ENCODE data around the gene EPHB1. TPM values are rescaled to one million over a fixed set of nuclear protein-coding genes. Genes with fewer than 3 reads are reported as not detected.

The EPHB1 gene
- polyA plus RNA-seq, 1 of the 3 experiments (the other 2 are of a cell fraction): 1.2 TPM

DNA sequence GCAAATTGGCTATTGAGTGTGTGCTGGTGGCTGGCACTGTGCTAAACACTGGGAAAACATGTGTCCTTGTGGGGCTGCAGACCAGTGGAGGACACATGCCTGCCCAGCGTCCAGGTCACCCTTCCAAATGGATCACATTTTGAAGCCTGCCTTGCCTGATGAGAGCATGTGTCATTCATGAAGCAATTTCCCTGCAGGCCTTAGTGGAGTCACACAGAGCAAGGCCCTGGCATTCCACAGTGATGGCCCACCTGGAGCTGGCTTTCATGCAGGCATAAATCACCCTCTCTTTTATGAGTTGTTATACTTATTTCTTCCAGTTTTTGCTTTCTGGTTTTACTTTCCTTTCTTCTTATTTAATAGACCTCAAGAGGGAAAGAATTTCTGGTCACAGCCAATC lies 219.5 kb downstream of the EPHB1 start:
- Histone ChIP-seq H3K27ac (ENCODE audit: low read depth in 2 of 2, low read length in 1 of 2) (no peak overlapping the region), H3K36me3 (replicated peaks in 1 of 2; ENCODE audit: control insufficient read depth in 1 of 2, insufficient read depth in 2 of 2, low read length in 1 of 2) (no peaks in the 10 kb centered on the region), H4K20me1 (ENCODE audit: insufficient read depth) (no peaks in the 10 kb centered on the region), H3K9ac (no peak overlapping the region), H3K9me2 (no peaks in the 10 kb centered on the region), H3K79me2 (ENCODE audit: insufficient read depth) (no peaks in the 10 kb centered on the region), H2AFZ (ENCODE audit: low read depth) (no peak overlapping the region), H3K4me3 (ENCODE audit: low read depth in 2 of 2, low read length in 1 of 2) (no peak overlapping the region), H3K4me2 (no peak overlapping the region), H3K4me1 (ENCODE audit: control insufficient read depth in 1 of 2, insufficient read depth in 2 of 2, low read depth in 1 of 2, low read length in 1 of 2) (no peaks in the 10 kb centered on the region; a peak in 1 of 4 replicates), H3K9me3 (no peaks in the 10 kb centered on the region), H3K27me3 (ENCODE audit: insufficient read depth) (no peaks in the 10 kb centered on the region), H3F3A (replicated peaks; ENCODE audit: insufficient read depth) (no peaks in the 10 kb centered on the region)
- TF ChIP-seq YY1 (IDR thresholded peaks at IDR 0.05; ENCODE audit: low read depth): no peak
- no peak for TF ChIP-seq NFIC (IDR thresholded peaks at IDR 0.05; ENCODE audit: borderline replicate concordance)
- no peak for TF ChIP-seq RCOR1 (IDR thresholded peaks at IDR 0.05; ENCODE audit: low read length)
- no peak for TF ChIP-seq GABPA (IDR thresholded peaks at IDR 0.05; ENCODE audit: low read depth)
- TF ChIP-seq, protein P1, sequence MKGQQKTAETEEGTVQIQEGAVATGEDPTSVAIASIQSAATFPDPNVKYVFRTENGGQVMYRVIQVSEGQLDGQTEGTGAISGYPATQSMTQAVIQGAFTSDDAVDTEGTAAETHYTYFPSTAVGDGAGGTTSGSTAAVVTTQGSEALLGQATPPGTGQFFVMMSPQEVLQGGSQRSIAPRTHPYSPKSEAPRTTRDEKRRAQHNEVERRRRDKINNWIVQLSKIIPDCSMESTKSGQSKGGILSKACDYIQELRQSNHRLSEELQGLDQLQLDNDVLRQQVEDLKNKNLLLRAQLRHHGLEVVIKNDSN (IDR thresholded peaks at IDR 0.05; ENCODE audit: borderline replicate concordance, low read depth): no peak
- TF ChIP-seq, protein P2, sequence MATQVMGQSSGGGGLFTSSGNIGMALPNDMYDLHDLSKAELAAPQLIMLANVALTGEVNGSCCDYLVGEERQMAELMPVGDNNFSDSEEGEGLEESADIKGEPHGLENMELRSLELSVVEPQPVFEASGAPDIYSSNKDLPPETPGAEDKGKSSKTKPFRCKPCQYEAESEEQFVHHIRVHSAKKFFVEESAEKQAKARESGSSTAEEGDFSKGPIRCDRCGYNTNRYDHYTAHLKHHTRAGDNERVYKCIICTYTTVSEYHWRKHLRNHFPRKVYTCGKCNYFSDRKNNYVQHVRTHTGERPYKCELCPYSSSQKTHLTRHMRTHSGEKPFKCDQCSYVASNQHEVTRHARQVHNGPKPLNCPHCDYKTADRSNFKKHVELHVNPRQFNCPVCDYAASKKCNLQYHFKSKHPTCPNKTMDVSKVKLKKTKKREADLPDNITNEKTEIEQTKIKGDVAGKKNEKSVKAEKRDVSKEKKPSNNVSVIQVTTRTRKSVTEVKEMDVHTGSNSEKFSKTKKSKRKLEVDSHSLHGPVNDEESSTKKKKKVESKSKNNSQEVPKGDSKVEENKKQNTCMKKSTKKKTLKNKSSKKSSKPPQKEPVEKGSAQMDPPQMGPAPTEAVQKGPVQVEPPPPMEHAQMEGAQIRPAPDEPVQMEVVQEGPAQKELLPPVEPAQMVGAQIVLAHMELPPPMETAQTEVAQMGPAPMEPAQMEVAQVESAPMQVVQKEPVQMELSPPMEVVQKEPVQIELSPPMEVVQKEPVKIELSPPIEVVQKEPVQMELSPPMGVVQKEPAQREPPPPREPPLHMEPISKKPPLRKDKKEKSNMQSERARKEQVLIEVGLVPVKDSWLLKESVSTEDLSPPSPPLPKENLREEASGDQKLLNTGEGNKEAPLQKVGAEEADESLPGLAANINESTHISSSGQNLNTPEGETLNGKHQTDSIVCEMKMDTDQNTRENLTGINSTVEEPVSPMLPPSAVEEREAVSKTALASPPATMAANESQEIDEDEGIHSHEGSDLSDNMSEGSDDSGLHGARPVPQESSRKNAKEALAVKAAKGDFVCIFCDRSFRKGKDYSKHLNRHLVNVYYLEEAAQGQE (IDR thresholded peaks at IDR 0.05; ENCODE audit: low read depth, low read length): no peak
- TF ChIP-seq RFX5 (IDR thresholded peaks at IDR 0.05; ENCODE audit: low read length): no peak
- TF ChIP-seq, protein P3, sequence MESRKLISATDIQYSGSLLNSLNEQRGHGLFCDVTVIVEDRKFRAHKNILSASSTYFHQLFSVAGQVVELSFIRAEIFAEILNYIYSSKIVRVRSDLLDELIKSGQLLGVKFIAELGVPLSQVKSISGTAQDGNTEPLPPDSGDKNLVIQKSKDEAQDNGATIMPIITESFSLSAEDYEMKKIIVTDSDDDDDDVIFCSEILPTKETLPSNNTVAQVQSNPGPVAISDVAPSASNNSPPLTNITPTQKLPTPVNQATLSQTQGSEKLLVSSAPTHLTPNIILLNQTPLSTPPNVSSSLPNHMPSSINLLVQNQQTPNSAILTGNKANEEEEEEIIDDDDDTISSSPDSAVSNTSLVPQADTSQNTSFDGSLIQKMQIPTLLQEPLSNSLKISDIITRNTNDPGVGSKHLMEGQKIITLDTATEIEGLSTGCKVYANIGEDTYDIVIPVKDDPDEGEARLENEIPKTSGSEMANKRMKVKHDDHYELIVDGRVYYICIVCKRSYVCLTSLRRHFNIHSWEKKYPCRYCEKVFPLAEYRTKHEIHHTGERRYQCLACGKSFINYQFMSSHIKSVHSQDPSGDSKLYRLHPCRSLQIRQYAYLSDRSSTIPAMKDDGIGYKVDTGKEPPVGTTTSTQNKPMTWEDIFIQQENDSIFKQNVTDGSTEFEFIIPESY (IDR thresholded peaks at IDR 0.05; ENCODE audit: borderline replicate concordance, low read depth): no peak
- TF ChIP-seq FOXJ3 (CRISPR knock-in tag; IDR thresholded peaks at IDR 0.05): no peak
- TF ChIP-seq EP300 (IDR thresholded peaks at IDR 0.05; ENCODE audit: borderline replicate concordance in 1 of 2, low read depth in 1 of 2, low read length in 1 of 2): no peak
- TF ChIP-seq TAF1 (IDR thresholded peaks at IDR 0.05; ENCODE audit: borderline replicate concordance, low read depth, low read length): no peak
- TF ChIP-seq, protein P4, sequence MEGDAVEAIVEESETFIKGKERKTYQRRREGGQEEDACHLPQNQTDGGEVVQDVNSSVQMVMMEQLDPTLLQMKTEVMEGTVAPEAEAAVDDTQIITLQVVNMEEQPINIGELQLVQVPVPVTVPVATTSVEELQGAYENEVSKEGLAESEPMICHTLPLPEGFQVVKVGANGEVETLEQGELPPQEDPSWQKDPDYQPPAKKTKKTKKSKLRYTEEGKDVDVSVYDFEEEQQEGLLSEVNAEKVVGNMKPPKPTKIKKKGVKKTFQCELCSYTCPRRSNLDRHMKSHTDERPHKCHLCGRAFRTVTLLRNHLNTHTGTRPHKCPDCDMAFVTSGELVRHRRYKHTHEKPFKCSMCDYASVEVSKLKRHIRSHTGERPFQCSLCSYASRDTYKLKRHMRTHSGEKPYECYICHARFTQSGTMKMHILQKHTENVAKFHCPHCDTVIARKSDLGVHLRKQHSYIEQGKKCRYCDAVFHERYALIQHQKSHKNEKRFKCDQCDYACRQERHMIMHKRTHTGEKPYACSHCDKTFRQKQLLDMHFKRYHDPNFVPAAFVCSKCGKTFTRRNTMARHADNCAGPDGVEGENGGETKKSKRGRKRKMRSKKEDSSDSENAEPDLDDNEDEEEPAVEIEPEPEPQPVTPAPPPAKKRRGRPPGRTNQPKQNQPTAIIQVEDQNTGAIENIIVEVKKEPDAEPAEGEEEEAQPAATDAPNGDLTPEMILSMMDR (IDR thresholded peaks at IDR 0.05): no peak
- TF ChIP-seq, protein P5, sequence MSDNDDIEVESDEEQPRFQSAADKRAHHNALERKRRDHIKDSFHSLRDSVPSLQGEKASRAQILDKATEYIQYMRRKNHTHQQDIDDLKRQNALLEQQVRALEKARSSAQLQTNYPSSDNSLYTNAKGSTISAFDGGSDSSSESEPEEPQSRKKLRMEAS (IDR thresholded peaks at IDR 0.05; ENCODE audit: low read depth): no peak
- TF ChIP-seq EZH2phosphoT487 (IDR thresholded peaks at IDR 0.05; ENCODE audit: borderline replicate concordance, low read depth): no peak
- no peak for TF ChIP-seq CHD2 (IDR thresholded peaks at IDR 0.05; ENCODE audit: low read length, partially characterized antibody)
- TF ChIP-seq POLR2AphosphoS5 (IDR thresholded peaks at IDR 0.05; ENCODE audit: low read depth, low read length): no peak
- no peak for TF ChIP-seq RAD21 (IDR thresholded peaks at IDR 0.05; ENCODE audit: low read length)
- TF ChIP-seq TCF12 (IDR thresholded peaks at IDR 0.05): no peak
- ChIA-PET POLR2A (no interaction called here), CTCF (no interaction called here)
- DNase-seq: no peak
- WGBS (ENCODE audit: low lambda C conversion rate): no CpG with 5 or more reads among the region's 1 CpG
